Measurements from ENCODE around the gene B3GALT6.
"Not testable (repeated sequence)": the region's sequence is repeated elsewhere in the genome, so short reads cannot be mapped to it uniquely, and the experiment has no call there.

Gene B3GALT6

DNA sequence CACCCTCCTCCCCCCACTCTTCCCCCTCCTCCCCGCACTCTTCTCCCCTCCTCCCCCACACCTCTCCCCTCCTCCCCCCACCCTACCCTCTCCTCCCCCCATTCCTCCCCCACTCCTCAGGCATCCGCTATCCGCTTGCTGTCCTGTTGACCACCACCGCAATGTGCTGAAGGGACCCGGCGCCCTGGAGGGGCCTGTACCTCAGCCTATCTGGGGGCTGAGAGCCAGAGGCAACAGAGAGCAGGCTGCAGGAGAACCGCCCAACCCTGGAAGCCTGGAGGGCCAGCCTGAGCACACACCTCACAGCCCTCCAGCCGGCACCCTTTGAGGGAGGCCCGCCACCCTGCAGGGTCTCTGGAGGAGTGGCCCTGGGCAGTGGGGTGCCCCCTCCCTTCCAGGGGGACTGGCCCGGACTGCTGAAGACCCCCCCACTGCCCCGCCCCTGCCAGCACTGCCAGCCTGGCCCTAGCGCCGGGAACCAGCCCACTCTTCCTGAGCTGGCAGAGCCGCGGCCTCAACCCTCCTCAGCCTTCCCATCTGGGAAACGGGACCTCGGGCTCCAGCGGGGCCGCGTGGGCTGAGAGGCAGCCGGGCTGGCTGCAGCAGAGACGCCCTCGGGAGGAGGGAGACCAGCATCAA, 13.3 kb downstream of the B3GALT6 start:
- no peak for DNase-seq (ENCODE audit: low spot score)

DNA sequence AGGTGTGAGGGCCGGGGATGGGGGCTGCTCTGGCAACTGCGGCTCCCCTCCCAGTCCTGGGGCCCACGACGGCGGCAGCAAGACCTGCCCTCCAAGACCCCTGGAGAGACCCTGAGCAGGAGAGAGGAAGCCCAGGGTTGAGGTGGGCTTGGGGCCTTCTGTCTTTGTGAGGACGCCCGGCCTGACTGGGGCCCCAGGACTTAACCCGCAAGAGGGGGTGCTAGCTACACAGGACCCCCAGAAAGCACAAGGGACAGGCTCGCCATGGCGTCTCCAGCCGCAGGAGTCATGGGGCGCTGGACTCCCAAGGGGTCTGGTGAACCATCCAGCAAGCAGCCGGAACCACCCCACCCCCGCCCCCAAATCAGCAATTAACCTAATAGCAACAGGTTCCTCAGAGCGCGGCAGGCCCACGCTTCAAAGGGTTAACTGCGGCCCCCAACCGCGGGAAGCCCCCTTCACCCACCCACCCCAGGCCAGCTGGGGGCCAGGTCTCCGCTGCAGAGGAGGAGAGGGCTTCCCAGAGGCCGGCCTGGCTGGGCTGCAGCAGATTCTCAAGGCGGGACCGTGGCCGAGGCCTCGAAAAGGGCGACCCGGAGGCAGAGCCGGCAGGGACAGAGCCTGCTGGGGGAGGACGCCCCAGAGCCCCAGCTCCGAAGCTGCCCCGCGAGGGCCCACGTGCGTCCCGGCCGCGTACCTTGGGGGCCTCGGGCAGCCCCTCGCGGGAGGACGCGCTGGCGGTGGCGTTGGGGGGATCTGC, 14.0 kb downstream of the B3GALT6 start:
- DNase-seq (ENCODE audit: low spot score): no peak

DNA sequence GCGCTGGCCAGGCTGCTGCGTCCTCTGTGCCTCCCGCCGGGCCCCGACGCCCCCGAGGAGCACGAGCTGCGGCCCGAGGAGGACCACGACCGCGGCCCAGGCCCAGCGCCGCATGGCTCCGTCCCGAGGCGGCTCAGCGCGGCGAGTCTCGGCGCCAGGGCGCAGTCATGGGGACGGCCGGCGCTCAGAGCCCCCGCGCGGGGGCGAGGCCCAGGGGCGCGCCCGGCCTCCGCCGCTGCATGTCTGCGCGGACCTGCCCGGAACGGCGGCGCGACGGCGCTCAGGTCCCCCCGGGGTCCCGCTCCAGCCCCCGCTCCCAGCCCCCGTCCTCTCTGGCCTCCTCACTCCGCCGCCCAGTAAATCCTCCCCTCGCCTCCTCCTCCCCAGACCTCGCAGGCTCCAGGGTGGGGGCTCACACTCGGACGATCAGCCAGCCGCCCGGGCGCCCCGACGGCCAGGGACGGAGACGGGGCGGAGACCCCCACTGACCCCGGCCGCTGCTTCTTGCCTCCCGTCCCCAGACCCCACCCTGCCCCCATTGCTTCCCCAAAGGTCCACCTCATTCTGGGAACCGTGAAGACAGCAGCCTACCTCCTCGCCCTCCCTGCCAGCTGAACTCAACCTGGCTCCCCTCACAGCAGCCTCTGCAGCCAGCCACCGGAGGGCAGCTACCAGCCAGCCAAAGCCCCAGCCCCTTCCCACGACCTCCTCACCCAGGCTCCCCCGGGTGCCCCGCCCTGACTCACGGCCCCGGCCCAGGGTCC, 14.7 kb downstream of the B3GALT6 start, which contains the start of gene C1QTNF12:
Gene C1QTNF12, minus strand, starts transcription at position 146 of the 764 bp plus-strand sequence. Its CDS starts 32 bp downstream, at position 114.
- DNase-seq (ENCODE audit: low spot score): no peak

DNA sequence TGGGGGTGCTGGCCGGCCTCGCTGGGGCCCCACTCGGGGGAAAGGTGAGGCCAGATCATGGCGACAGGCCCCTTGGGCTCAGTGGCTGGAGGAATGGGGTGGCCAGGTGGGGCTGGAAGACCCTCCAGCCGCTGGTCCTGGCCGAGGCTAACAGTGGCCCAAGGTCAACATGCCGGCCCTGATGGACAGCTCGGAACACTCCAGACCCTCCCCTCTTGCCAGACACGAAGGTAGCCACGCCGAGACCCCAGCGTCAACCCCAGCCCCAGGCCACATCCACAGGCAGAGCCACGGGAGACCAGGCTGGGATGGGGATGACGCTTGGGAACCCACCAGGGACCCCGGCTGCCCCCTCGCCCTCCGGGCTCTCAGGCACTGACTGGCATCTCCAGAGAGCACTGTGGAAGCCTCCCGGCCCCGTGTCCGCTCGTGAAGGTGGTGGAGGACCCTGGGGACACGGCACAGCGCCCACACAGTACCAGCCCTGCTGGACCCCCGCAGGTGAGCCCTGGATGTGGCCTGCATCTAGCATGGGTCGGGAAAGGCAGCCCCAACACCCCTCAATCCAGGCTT, 15.4 kb downstream of the B3GALT6 start:
- DNase-seq (ENCODE audit: low spot score): no peak

DNA sequence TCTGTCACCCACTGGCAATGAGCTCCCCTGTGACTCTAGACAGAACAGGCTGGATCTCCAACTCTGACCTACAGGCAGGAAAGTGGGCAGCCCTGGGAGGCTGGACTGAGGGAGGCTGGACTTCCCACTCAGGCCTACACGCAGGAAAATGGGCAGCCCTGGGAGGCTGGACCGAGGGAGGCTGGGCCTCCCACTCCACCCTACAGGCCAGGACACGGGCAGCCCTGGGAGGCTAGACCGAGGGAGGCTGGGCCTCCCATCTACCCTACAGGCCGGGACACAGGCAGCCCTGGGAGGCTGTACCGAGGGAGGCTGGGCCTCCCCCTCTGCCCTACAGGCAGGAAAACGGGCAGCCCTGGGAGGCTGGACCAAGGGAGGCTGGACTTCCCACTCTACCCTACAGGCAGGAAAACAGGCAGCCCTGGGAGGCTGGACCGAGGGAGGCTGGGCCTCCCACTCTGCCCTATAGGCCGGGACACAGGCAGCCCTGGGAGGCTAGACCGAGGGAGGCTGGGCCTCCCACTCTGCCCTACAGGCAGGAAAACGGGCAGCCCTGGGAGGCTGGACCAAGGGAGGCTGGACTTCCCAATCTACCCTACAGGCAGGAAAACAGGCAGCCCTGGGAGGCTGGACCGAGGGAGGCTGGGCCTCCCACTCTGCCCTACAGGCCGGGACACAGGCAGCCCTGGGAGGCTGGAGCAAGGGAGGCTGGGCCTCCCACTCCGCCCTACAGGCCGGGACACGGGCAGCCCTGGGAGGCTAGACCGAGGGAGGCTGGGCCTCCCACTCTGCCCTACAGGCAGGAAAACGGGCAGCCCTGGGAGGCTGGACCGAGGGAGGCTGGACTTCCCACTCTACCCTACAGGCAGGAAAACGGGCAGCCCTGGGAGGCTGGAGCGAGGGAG, 16.2 kb downstream of the B3GALT6 start:
- DNase-seq (ENCODE audit: low spot score): not testable (repeated sequence)

DNA sequence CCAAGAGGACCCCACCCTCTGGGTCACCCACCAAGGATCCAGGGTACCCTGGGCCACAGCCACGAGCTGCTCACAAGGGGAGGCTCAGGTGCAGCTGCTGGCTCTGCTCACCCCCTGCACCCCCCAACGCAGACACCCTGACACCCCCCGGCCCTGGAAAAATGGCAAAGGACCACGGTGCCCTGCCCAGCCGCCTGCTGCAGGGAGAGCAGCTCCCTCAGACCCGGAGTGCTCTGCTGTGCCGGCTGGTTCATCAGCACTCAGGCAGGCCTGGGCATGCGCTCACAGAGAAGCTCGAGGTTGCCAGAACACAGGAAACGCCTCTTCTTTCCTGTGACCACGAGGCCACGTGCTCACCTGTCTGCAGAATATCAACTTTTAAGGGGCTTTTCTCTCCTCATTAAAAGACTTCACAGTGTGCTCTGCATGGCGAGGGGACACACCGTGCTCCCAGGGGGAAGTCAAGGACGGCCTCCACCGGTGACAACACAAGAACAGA, 18.8 kb downstream of the B3GALT6 start:
- DNase-seq (ENCODE audit: low spot score): no peak

DNA sequence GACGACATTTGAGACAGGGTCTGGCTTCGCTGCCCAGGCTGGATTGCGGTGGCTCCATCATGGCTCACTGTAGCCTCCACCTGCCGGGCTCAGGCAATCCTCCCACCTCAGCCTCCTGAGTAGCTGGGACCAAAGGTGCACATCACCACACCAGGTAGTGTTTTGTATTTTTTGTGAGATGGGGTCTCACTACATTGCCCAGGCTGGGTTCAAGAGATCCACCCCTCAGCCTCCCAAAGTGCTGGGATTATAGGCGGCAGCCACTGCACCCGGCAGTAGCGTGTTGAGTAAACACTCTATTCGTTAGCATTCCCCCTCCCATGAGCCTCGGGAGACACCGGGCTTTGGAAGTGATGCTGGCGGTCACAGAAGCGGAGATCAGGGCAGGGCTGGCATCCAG, 21.3 kb downstream of the B3GALT6 start:
- DNase-seq (ENCODE audit: low spot score): no peak

DNA sequence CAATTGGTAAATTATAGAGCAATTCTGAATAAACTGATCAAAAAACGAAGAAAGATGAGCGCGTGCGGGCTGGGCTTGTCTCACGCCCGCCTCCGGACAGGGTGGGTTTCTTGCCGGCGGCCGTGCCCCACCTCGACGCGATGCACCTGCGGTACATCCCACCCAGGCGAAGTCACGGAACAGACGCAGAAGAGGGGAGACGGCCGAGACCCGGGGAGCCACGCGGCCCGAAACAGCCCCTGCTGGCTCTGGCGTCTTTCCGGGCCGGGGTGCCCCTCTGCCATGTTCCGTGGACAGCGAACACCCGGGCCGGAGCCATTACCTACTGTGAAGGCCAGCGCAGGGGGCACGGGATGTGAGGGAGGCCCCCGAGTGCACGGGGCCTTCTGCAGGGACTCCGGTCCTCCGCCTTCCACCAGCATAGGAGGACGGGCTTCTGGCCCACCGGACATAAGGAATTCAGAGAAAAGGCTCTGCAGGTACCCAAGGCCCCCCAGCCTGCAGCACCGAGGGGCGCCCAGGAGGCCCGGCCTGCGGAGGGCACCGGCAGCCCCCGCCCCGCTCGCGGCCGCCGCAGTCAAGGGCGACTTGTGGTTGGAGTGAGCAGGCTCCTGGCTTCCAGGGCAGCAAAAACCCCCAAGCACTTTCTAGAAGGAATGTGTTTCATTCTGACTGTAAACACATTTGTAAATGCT, 22.1 kb downstream of the B3GALT6 start:
- no peak for DNase-seq (ENCODE audit: low spot score)

DNA sequence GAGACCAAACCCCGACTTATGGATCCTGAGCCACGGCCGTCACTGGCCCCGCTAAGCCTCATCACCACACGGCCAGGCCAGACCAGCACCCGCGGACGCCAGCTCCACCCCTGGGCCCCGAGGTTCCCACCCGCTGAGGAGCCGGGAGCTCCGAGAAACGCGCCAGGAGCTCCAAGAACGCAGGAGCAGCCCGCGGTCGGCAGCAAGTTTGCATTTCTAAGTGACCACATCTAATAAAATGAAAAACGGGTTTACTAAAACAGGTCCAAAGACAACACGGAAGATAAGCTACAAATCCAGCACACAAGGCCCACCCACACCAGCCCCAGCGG, 22.6 kb downstream of the B3GALT6 start:
- DNase-seq (ENCODE audit: low spot score): no peak

DNA sequence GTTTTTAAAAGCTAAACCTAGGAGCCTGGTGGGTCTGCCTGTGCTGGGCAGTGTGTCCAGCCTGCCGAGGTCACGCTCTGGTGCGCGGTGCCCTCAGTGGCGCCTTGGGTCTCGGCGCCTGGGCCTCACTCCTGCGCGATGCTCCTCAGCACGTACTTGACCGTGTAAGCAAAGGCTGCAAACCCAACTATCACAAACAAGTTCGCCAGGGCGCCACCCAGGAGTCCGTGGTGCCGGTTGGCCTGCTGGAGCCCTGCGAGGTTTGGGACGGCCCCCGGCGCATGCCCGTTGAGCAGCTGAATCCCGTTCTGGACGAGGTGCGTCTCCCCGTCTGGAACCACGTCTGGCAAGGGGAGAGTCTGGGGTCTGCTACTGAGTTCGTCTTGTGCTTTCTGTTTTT, 23.0 kb downstream of the B3GALT6 start:
- DNase-seq (ENCODE audit: low spot score): no peak

DNA sequence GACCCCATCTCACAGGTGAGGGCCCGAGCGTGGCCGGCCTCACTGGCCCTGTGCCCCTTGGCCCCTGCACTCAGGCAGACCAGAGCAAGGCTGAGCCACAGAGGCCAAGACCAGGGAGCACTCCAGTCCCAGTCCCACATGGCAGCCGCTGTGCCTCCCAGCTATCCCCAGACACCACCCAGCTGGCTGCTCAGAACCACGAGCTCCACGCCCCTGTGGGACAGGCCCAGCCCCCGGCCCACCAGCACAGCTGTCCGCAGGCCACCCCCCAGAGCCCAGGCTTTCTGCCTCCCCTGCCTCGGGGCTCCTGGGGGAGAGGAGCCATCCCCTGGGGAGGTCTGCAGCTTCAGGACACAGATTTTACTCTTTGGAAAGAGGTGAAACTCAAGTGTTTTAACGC, 23.6 kb downstream of the B3GALT6 start:
- no peak for DNase-seq (ENCODE audit: low spot score)

DNA sequence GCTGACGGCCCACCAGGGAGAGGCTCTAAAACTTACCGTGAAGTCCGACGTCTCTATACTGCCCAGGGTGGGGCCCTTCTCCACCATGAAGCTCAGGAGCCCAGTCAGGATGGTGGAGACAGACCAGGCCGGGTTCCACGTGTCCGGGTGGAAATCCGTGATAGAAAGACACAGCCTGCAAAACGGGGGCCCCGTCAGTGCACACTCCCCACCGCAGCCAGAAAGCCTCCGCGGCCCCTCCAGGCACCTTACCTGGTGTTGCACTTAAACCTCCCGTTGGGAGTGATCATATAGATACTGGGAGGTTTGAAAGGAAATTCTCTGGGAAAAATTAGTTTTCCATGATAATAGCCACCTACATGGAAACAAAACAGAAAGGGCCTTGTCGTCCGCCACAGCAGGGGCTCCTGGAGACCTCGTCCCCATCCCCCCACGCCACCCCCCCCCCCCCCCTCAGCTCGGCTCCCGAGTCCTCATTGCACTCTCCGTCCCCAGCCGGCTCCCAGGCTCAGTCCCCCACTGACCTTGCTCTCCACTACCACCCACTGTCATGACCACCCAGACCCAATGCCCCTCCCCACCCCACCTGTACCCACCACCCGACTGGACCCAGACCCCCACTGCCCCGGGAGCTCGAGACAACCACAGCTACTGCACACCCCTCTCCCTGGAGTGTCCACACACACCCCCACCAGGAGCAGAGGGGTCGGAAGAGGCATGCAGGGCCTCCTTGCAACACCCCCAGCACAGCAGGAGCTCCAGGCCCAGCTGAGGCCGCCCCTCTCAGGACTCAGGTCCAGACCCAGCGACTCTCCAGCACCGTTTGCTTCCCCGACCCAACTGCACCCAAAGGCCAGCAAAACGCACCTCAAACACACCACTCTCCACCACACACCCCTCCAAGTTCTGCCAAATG, 25.2 kb downstream of the B3GALT6 start:
- DNase-seq (ENCODE audit: low spot score): no peak

DNA sequence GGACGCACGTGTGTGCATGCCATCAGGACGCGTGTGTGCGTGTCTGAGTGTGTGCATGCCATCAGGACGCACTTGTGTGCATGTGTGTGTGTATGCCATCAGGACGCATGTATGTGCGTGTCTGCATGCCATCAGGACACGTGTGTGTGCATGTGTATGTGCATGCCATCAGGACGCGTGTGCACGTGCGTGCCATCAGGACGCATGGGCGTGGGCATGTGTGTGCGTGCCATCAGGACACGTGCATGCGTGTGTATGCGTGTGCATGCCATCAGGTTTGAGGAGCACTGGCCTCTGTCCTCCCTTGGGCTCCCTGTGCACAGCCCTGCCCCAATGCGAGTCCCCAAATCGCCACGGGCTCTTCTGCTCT, 27.1 kb downstream of the B3GALT6 start:
- DNase-seq (ENCODE audit: low spot score): no peak

DNA sequence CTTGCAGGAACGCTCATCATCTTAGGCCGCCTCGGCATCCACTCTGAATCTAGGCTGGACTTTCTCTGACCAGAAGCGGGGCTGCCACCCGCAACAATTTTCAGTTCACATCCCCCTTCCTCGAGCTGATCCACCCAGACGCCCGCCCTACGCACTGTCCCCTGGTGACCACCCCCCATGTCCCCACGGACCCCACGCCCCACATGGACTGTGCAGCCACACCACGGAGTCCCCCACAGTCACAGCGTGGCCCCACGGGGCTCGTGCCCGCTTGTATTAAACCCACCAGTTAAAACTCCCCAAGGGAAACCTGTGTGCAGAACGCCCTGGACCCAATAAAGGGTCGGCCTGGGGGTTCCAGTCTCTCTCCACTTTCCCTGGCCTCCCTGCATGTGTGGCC, 27.5 kb downstream of the B3GALT6 start:
- DNase-seq (ENCODE audit: low spot score): no peak

DNA sequence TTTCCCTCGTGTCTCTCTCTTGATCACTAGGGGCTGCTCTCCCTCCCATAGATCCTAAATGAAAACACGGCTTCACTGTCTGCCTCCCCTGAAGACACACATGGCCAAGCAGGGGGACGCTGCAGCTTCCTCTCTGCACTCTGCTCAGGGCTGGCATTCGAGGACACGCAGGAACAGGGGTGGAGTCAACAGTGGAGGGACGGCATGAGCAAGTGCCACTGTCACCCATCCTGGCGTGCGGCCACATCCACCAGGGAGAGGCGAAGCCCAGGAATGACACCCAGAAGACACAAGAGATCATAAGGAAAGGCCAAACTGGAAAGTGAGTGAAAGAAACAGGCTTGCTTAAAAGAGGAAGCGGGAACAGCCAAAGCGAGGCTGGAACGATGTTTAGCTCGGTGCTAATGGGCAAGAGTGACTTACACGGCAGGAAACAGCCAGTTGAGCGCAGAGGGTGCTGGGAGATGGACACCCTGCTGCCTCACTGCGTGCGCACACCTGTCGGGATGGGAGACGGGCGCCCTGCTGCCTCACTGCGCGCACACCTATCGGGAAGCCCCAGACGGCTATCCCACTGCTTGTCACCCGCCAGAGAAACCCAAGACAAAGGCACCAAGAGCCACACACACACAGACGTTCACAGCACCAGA, 28.0 kb downstream of the B3GALT6 start:
- no peak for DNase-seq (ENCODE audit: low spot score)

DNA sequence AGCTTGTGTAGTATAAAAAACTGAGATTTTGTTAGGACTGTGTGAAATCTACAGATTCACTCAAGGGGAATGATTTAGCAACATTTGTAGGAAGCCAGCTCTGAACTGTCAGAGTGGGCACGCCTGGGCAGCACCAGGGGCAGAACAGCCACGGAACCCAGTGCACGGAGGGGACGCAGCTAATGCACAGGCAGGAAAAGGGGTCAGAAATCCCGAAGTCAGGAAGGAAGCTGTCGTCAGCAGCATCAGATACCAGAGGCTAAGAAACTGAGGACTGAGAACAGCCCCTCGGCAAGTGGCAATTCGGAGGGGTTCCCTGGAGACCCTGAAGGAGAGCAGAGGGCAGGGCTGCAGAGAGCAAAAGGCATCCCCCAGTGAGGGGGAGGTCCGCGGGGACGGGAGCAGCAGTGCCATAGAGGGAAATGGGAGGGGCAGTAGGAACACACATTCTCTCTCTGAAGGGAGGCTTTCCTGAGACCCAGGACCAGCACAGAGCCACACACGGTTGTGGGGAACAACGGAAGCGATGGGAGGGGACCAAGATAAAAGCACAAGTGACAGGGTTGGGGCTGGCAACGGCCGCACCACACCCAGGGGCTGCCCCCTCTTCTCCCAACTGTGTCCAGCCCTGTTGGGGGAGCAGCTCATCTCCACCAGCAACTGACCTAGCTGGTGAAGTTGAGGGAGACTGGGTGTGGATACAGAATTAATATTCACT, 29.0 kb downstream of the B3GALT6 start:
- DNase-seq (ENCODE audit: low spot score): no peak

DNA sequence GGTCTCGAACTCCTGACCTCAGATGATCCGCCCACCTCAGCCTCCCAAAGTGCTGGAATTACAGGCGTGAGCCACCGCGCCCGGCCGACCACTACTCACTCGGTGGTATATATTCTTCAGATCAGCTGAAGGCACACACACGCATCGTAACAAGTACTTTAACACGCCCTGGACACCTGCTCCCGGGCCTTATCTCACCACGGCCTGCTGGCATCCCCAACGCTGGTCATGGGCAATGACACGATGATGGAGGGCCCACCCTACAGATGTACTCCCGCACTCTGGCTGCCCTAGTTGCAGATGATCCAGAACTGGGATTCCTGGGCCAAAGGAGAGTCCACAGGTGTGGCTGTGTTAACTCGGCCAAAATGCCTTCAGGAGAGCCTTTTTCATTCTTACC, 30.0 kb downstream of the B3GALT6 start:
- DNase-seq (ENCODE audit: low spot score): no peak

DNA sequence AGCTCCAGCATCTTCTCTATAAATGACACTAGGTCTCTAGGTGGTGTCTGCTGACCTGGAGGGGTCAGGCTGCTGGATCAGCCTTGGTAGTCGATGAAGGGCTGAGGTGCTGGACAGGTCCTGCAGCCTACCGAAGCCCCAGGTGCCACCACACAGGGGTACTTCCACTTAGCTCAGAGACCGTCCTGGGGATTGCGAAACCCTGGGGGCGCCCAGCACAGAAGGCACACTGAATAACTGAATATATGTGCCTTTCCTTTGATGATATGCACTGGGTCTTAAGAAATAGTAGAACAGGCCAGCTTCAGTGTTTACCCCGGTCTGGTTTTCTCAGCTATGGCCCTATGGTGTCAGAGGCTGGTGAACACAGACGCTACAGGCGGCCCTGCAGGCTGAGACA, 30.7 kb downstream of the B3GALT6 start:
- no peak for DNase-seq (ENCODE audit: low spot score)

DNA sequence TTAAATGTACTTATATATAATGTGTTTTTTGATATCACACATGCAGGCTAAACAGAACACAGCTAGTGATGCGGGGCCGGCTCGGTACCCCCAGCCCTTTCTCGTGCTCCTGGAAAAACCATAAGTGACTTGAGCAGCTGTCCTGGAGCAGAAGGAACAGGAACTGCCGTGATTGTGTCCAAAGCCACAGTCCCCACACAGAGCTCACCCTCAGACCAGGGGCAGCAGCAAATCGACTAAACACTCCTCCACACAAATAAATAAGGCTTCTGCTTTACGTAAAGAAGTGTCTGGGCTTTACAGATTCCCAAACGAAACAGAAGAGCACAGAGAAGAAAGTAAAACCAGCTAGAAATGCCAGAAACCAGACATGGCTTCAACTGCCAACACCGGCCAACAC, 32.0 kb downstream of the B3GALT6 start:
- DNase-seq (ENCODE audit: low spot score): no peak
